RWPE2 (cell line): Measurements from ENCODE around the gene RFTN1.
A peak's percentile ranks its signal among the peaks of the same experiment; 100 is the strongest.

Source experiments
- ATAC-seq: fragments of 200-7000 bp; cut with Tn5 transposase; 3 replicates; pipeline ENCODE4 v1.9.1; 2021; ENCODE audit warnings: low read depth
- DNase-seq: peaks from one replicate; pipeline ENCODE4 v3.0.0-alpha.2; 2020; ENCODE audit warnings: low spot score
- H3K27ac ChIP-seq: fragments of 450-650 bp; 2 replicates; pipeline ENCODE4 v1.5.1; 2017; ENCODE audit warnings: mild to moderate bottlenecking; ENCODE audit not compliant: poor library complexity, severe bottlenecking
- H3K27me3 ChIP-seq: fragments of 250-450 bp; sonication (Bioruptor Pico); 2 replicates; pipeline ENCODE4 v1.5.1; 2021; ENCODE audit warnings: mild to moderate bottlenecking, moderate library complexity; ENCODE audit not compliant: insufficient read depth, poor library complexity, severe bottlenecking
- H3K36me3 ChIP-seq: fragments of 250-450 bp; sonication (Bioruptor Pico); 2 replicates; pipeline ENCODE4 v1.5.1; 2020; ENCODE audit warnings: low read depth, mild to moderate bottlenecking, moderate library complexity
- H3K4me1 ChIP-seq: fragments of 250-450 bp; sonication (Bioruptor Pico); 2 replicates; pipeline ENCODE4 v1.5.1; 2021; ENCODE audit warnings: mild to moderate bottlenecking, moderate library complexity; ENCODE audit not compliant: insufficient read depth, poor library complexity, severe bottlenecking
- H3K4me3 ChIP-seq: fragments of 250-450 bp; sonication (Bioruptor Pico); 2 replicates; pipeline ENCODE4 v1.5.1; 2021; ENCODE audit warnings: mild to moderate bottlenecking, moderate library complexity; ENCODE audit not compliant: severe bottlenecking
- H3K9me3 ChIP-seq: fragments of 250-450 bp; sonication (Bioruptor Pico); 2 replicates; pipeline ENCODE4 v1.5.1; 2021; ENCODE audit warnings: mild to moderate bottlenecking, moderate library complexity; ENCODE audit not compliant: severe bottlenecking
- TF ChIP-seq, protein P1 (sequence below): fragments of 450-650 bp; IDR thresholded peaks from one replicate; pipeline ENCODE4 v1.5.1; 2017; ENCODE audit warnings: mild to moderate bottlenecking, moderate library complexity; ENCODE audit not compliant: poor library complexity, severe bottlenecking

Gene RFTN1, protein sequence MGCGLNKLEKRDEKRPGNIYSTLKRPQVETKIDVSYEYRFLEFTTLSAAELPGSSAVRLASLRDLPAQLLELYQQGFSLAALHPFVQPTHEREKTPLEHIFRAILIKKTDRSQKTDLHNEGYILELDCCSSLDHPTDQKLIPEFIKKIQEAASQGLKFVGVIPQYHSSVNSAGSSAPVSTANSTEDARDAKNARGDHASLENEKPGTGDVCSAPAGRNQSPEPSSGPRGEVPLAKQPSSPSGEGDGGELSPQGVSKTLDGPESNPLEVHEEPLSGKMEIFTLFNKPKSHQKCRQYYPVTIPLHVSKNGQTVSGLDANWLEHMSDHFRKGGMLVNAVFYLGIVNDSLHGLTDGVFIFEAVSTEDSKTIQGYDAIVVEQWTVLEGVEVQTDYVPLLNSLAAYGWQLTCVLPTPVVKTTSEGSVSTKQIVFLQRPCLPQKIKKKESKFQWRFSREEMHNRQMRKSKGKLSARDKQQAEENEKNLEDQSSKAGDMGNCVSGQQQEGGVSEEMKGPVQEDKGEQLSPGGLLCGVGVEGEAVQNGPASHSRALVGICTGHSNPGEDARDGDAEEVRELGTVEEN

DNA sequence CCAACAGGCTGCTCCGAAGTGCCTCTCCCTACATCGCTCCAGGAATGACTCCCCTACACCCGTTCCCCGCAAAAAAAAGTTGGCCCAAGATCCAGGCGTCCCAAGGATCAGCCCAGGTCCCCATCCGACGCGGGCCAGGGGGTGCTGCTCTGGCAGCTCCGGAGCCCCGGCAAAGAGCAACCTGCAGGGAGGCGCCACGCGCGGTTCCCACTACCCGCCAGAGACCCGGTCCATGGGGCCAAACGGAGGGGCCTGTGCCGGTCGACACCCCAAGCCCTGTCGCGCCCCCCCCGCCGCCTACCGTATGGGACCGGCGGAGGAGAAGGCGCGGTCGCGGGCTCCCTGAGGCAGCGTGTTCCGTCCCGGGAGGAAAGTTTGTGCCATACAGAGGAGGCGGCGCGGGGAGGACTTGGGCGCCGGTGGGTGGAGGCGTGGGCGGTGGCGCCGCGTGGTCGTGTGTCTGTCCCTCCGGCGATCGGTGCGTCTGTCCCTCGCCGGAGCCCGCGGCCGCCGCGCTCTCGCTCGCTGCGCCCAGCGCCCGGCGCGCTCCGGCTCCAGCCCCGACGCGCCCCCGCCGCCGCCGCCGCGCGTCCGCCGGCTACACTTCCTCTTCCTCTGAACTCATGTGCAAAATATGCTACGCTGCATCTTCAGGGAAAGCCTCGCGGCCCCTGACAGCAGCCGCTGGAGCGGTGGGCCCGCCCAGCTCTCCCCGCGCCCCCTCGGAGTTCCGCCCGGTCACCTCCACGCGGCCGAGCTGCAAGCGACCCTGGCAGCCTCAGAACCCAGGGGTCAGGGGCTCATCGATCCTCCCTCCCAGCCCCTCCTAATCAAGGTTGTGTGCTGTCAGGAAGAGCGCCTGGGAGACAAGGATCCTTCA, at the start of gene RFTN1:
Gene RFTN1, minus strand, starts transcription at position 559 of the 880 bp plus-strand sequence. CDS start 19,830 bp downstream, outside the sequence.
- peak; percentile 79 for ATAC-seq
- TF ChIP-seq, protein P1, sequence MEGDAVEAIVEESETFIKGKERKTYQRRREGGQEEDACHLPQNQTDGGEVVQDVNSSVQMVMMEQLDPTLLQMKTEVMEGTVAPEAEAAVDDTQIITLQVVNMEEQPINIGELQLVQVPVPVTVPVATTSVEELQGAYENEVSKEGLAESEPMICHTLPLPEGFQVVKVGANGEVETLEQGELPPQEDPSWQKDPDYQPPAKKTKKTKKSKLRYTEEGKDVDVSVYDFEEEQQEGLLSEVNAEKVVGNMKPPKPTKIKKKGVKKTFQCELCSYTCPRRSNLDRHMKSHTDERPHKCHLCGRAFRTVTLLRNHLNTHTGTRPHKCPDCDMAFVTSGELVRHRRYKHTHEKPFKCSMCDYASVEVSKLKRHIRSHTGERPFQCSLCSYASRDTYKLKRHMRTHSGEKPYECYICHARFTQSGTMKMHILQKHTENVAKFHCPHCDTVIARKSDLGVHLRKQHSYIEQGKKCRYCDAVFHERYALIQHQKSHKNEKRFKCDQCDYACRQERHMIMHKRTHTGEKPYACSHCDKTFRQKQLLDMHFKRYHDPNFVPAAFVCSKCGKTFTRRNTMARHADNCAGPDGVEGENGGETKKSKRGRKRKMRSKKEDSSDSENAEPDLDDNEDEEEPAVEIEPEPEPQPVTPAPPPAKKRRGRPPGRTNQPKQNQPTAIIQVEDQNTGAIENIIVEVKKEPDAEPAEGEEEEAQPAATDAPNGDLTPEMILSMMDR, result no peak
- Histone ChIP-seq H3K9me3 (no peaks in the 10 kb centered on the region), H3K4me3 (peak within 1 kb of the TSS; percentile 59), H3K27ac (no peak within 1 kb of the TSS), H3K27me3 (no peaks in the 10 kb centered on the region), H3K4me1 (no peaks in the 10 kb centered on the region), H3K36me3 (no peaks in the 10 kb centered on the region)
- no peak for DNase-seq

DNA sequence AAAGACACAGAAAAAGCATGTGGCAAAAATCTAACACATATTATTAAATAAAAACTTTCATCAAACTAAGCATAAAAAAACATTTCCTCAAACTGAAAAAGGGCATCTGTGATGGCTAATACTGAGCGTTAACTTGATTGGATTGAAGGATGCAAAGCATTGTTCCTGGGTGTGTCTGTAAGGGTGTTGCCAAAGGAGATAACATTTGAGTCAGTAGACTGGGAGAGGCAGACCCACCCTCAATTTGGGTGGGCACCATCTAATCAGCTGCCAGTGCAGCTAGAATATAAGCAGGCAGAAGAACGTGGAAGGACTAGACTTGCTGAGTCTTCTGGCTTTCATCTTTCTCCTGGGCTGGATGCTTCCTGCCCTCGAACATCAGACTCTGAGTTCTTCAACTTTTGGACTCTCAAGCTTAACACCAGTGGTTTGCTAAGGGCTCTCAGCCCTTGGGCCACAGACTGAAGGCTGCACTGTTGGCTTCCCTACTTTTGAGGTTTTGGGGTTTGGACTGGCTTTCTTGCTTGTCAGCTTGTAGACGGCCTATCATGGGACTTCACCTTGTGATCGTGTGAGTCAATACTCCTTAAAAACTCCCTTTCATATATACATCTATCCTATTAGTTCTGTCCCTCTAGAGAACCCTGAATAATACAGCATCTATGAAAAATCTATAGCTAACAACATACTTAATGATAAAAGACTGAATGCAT, 46.3 kb upstream of the RFTN1 start:
- Histone ChIP-seq H3K9me3 (no peaks in the 10 kb centered on the region), H3K4me1 (no peaks in the 10 kb centered on the region), H3K36me3 (no peaks in the 10 kb centered on the region), H3K27me3 (no peaks in the 10 kb centered on the region), H3K4me3 (no peak overlapping the region), H3K27ac (no peak overlapping the region)
- TF ChIP-seq, protein P1, result no peak
- DNase-seq (no peak), ATAC-seq (no peak)

DNA sequence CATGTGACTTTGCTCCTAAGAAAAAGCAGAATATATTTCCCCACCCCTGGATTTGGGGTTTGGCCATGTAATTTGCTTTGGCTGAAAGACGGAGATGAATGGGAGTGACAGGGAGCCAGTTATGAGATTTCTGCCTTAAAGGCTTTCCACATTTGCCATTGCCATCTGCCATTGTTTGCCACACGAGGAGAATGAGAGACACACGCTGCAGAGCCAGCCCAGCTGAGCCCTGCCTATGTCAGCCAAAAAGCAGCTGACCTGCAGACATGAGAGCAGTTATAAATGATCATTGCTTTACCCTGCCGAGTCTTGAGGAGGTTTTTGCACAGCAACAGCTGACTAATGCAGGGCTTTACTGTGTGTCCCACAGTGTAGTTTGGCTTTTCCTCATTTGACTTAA, 40.6 kb upstream of the RFTN1 start:
- DNase-seq (no peak), ATAC-seq (no peak)
- Histone ChIP-seq H3K36me3 (no peaks in the 10 kb centered on the region), H3K27ac (no peak overlapping the region), H3K27me3 (no peaks in the 10 kb centered on the region), H3K9me3 (no peaks in the 10 kb centered on the region), H3K4me3 (no peak overlapping the region), H3K4me1 (peaks cover 4% of the 10 kb centered on the region)
- TF ChIP-seq, protein P1, result no peak

DNA sequence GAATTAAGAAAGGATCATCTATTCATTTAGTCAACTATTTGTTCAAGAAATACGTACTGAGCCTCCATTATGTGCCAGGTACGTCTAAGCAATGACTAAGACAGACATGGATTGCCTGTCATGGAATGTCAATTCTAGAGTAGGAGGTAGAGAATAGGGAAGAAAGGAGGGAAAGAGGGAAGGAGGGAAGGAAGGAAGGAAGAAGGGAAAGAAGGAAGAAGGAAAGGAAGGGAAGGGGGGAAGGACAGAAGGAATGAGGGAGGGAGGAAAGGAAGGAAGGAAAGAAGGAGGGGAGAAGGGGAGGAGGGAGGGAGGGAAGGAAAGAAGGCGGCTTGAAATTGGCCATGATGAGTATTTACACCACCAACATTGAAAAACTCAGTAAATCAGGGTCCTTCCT, 39.3 kb upstream of the RFTN1 start:
- Histone ChIP-seq H3K4me3 (no peak overlapping the region), H3K27ac (no peak overlapping the region), H3K27me3 (no peaks in the 10 kb centered on the region), H3K9me3 (no peaks in the 10 kb centered on the region), H3K36me3 (no peaks in the 10 kb centered on the region), H3K4me1 (peaks cover 8% of the 10 kb centered on the region)
- TF ChIP-seq, protein P1, result no peak
- DNase-seq (no peak), ATAC-seq (no peak)
